ENCODE results near the gene SCN9A. TPM values are rescaled to one million over a fixed set of nuclear protein-coding genes. Genes with fewer than 3 reads are reported as not detected.
A peak's percentile ranks its signal among the peaks of the same experiment; 100 is the strongest.
"Not testable (repeated sequence)": the region's sequence is repeated elsewhere in the genome, so short reads cannot be mapped to it uniquely, and the experiment has no call there.

The SCN9A gene
- total RNA-seq, 1 donor = 14.0 TPM

DNA sequence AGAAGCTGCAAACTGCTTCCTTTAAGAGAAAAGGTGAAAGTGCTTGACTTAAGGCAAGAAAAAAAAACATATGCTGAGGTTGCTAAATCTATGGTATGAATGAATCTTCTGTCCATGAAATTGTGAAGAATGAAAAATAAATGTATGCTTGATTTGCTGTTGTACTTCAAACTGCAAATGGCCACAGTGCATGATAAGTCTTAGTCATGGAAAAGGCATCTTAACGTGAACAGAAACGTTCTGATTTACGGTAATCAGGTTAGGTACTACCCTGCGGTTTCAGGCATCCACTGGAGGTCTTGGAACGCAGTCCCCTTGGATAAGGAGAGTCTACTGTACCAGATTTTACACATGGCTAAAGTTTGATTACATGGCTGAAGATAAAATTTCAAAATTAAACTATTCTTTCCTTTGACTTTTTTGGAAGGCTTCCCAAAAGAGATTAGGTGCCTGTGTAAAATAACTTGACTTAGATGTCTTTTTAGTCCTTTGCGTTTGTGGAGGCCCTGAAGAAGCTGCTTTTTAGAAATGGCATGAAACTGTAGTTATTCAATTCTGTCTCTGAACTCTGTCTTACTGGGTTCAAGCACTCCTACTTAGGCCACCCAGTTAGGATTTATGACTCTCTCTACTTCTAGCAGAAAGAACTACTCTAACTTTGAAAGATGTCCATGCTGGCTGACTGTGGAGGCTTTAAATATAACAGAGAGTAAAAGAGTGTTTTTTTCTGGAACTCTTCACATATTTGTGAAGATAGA lies 35.9 kb upstream of the SCN9A start:
- TF ChIP-seq, protein P1, sequence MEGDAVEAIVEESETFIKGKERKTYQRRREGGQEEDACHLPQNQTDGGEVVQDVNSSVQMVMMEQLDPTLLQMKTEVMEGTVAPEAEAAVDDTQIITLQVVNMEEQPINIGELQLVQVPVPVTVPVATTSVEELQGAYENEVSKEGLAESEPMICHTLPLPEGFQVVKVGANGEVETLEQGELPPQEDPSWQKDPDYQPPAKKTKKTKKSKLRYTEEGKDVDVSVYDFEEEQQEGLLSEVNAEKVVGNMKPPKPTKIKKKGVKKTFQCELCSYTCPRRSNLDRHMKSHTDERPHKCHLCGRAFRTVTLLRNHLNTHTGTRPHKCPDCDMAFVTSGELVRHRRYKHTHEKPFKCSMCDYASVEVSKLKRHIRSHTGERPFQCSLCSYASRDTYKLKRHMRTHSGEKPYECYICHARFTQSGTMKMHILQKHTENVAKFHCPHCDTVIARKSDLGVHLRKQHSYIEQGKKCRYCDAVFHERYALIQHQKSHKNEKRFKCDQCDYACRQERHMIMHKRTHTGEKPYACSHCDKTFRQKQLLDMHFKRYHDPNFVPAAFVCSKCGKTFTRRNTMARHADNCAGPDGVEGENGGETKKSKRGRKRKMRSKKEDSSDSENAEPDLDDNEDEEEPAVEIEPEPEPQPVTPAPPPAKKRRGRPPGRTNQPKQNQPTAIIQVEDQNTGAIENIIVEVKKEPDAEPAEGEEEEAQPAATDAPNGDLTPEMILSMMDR (IDR thresholded peaks at IDR 0.05; ENCODE audit: insufficient read depth, low read length) = no peak
- DNase-seq (ENCODE audit: low read depth) = peak; percentile 85

DNA sequence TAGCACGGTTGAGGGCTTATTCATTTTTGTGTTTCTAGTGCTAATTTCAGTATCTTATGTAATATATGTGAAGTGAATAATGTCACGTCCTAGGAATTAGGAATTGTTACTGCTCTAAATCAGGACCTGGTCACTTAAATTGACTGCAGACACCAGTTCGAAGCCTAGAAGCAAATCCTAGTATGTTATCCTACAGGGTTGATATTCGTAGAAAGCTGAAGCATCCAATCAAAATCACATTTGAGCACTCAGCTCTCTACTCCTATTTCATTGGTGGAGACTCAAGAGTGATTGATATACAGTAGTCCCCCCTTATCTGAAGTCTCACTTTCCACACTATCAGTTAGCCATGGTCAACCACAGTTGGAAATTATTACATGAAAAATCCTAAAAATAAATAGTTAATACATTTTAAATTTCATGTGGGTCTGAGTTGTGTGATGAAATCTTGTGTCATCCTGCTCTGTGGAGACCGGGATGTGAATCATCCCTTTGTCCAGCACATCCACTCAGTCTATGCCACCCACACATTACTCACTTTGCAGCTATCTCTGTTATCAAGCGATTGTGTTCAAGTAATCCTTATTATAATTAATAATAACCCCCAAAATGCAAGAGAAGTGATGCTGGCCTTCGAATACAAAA lies 35.2 kb upstream of the SCN9A start:
- TF ChIP-seq, protein P1 (IDR thresholded peaks at IDR 0.05; ENCODE audit: insufficient read depth, low read length) = no peak
- DNase-seq (ENCODE audit: low read depth) = peak; percentile 94
- no peak overlapping the region for H3K4me3 ChIP-seq (ENCODE audit: low read depth, low read length)

More for the DNA sequence above, 35.9 kb upstream of the SCN9A start:
- H3K4me3 ChIP-seq (ENCODE audit: low read depth, low read length) = no peak overlapping the region

DNA sequence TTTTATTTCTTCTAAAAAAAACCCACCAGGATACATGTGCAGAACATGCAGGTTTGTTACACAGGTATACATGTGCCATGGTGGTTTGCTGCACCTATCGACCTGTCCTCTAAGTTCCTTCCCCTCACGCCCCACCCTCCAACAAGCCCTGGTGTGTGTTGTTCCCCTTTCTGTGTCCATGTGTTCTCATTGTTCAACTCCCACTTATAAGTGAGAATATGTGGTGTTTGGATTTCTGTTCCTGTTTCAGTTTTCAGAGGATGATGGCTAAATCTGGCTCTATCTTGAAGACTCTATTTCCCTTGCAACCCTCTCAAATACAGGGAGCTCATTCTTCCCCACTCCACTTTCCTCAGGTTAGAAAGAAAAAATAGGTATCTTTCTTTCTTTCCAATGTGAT lies 32.0 kb upstream of the SCN9A start:
- not testable (repeated sequence) for DNase-seq (ENCODE audit: low read depth); H3K4me3 ChIP-seq (ENCODE audit: low read depth, low read length)

DNA sequence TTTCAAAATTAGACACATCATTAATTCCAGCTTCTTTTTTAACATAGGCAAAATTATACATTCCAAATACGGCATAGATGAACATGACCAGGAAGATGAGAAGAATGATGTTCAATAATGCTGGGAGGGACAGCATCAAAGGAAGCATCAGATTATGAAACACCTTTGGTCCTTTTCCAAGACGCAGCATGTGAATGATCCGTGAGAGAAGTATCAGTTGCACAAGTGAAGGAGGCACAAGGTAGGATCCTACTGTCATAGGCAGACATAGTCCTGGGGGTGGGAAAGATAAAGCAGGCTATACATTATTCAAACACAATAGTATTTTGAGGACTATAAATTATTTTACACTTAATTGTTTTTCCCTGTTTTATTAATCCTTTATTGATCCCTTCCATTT lies 30.6 kb upstream of the SCN9A start:
- H3K4me3 ChIP-seq (ENCODE audit: low read depth, low read length) = no peak overlapping the region
- TF ChIP-seq, protein P1 (IDR thresholded peaks at IDR 0.05; ENCODE audit: insufficient read depth, low read length) = no peak
- DNase-seq (ENCODE audit: low read depth) = no peak

DNA sequence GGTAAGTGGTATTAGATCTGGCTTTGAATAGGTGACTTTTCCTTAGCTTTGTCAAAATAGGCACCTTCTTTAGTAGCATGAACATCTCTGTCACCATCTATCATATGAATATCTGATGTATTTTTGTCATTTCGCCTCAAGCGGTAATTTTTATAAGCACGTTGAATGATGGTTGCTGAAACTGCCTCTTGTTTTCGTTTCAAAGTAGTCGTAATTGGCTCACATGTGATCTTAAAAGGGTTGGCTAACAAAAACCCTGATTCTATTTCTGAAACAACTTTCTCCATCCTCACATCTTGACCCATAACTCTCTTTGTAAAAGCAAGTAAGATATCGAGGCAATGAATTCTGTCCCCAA lies 29.8 kb upstream of the SCN9A start:
- H3K4me3 ChIP-seq (ENCODE audit: low read depth, low read length) = no peak overlapping the region
- TF ChIP-seq, protein P1 (IDR thresholded peaks at IDR 0.05; ENCODE audit: insufficient read depth, low read length) = no peak
- DNase-seq (ENCODE audit: low read depth) = no peak

DNA sequence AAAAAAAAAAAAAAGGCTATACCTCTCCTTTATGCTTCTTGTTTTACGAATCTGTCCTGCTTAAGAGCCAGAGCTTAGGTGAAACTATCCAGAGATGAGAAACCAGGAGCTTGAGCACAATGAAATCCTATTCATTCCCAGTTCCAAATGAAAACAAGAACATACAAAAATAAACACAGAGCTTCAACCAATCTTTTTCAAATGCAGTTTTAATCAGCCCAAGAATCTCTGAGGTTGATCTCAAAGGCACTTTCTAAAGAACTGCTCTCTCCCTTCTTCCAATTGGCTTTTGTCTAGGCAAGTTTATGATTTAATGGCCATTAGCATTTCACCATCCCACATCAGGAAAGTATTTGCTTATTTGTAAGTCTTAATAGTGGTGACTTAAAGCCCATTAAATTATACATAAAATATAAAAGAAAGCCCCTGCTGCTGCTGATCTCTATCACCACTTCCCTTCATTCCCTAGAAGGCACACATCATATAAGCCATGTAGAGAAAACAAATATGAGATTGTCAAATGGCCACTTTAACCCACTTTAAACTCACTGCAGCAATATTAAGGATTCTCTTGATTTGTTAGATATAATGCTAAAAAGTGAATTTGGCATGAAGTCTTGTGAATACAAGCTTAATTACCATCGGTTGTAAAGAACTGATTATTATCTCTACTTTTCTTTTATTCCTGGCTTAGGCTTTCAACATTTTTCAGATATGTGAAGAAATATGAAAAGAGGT lies 29.3 kb upstream of the SCN9A start:
- DNase-seq (ENCODE audit: low read depth) = no peak
- TF ChIP-seq, protein P1 (IDR thresholded peaks at IDR 0.05; ENCODE audit: insufficient read depth, low read length) = no peak
- H3K4me3 ChIP-seq (ENCODE audit: low read depth, low read length) = no peak overlapping the region

DNA sequence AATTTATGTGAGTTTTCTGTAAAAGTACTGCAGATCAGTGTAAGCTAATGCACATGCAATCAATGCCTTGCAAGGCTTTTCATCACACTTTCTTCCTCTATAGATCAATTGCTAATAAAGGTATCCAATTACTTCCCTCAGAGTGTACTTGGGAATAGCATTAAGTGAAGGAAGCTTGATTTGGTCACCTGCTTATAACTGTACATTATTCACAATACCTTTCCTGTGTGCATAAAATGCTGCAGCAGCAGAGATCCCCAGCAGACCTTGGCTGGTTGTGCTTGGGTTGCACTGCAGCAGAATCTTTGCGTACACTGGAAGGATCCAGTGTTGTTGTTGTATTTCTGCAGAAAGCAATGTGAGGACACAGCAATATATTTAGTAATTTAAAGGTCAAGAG lies 18.5 kb upstream of the SCN9A start:
- TF ChIP-seq, protein P1 (IDR thresholded peaks at IDR 0.05; ENCODE audit: insufficient read depth, low read length) = no peak
- no peak overlapping the region for H3K4me3 ChIP-seq (ENCODE audit: low read depth, low read length)
- DNase-seq (ENCODE audit: low read depth) = no peak

All from fibroblast of the aortic adventitia (primary cell).